PC-9 (cell line): ENCODE measurements around the gene COX18. TPM values are rescaled to one million over a fixed set of nuclear protein-coding genes. Genes with fewer than 3 reads are reported as not detected.

Experiments
- BruUV-seq: library from RNA; stranded (reverse); fragments of 400-500 nt; replicated peaks from 2 replicates; lab custom pipeline; 2021; lab: Mats Ljungman, UMichigan
- CTCF ChIA-PET: fragments of 300-600 bp; sonication (Branson Sonifier 250); formaldehyde crosslinking; loops from one replicate; lab custom pipeline; 2022; ENCODE audit warnings: antibody characterized with exemption; lab: Charles Lee
- POLR2A ChIA-PET: fragments of 300-600 bp; sonication (Branson Sonifier 250); formaldehyde crosslinking; loops from one replicate; lab custom pipeline; 2022; ENCODE audit warnings: antibody characterized with exemption; ENCODE audit not compliant: unreplicated experiment; lab: Charles Lee
- DNase-seq, 2 experiments: peaks; one replicate each; pipeline versions ENCODE4 v3.0.0 to v3.0.0-alpha.2; 2015 to 2022; ENCODE audit warnings: mixed read lengths in 1 of 2
- H2AFZ ChIP-seq: fragments of 200-600 bp; sonication (generic); 2 replicates; pipeline ENCODE4 v1.8.1; 2017; ENCODE audit warnings: antibody characterized with exemption
- H3F3A ChIP-seq: fragments of 200-600 bp; sonication (generic); 2 replicates; pipeline ENCODE4 v1.8.1; 2017; ENCODE audit warnings: antibody characterized with exemption, mild to moderate bottlenecking, low read depth; ENCODE audit not compliant: insufficient read depth
- H3K27ac ChIP-seq: fragments of 200-600 bp; sonication (generic); 2 replicates; pipeline ENCODE4 v1.6.1; 2016; ENCODE audit warnings: mixed run types
- H3K27me3 ChIP-seq: fragments of 200-600 bp; sonication (generic); 2 replicates; pipeline ENCODE4 v1.6.1; 2016; ENCODE audit warnings: low read depth, mixed run types; ENCODE audit not compliant: insufficient read depth
- H3K36me3 ChIP-seq: fragments of 200-600 bp; sonication (generic); 2 replicates; pipeline ENCODE4 v1.6.1; 2016; ENCODE audit warnings: low read depth, mixed run types
- H3K4me1 ChIP-seq: fragments of 200-600 bp; sonication (generic); replicated peaks from 2 replicates; pipeline ENCODE4 v1.6.1; 2016; ENCODE audit warnings: mixed run types; ENCODE audit not compliant: insufficient read depth
- H3K4me2 ChIP-seq: fragments of 200-600 bp; sonication (generic); 2 replicates; pipeline ENCODE4 v1.6.1; 2017; ENCODE audit warnings: mixed run types
- H3K4me3 ChIP-seq: fragments of 200-600 bp; sonication (generic); 2 replicates; pipeline ENCODE4 v1.6.1; 2016; ENCODE audit warnings: mixed run types
- H3K79me2 ChIP-seq: fragments of 200-600 bp; sonication (generic); 2 replicates; pipeline ENCODE4 v1.6.1; 2017; ENCODE audit warnings: low read depth, mixed run types
- H3K9me2 ChIP-seq: fragments of 200-600 bp; sonication (generic); 2 replicates; pipeline ENCODE4 v1.8.1; 2017; ENCODE audit warnings: mild to moderate bottlenecking; ENCODE audit not compliant: insufficient read depth
- H3K9me3 ChIP-seq: fragments of 200-600 bp; sonication (generic); 2 replicates; pipeline ENCODE4 v1.8.1; 2016; ENCODE audit warnings: low read depth; ENCODE audit not compliant: insufficient read depth
- H4K20me1 ChIP-seq: fragments of 200-600 bp; sonication (generic); 2 replicates; pipeline ENCODE4 v1.8.1; 2017; ENCODE audit not compliant: insufficient read depth
- CTCF ChIP-seq: fragments of 200-600 bp; sonication (generic); conservative IDR thresholded peaks from 2 replicates; pipeline ENCODE4 v1.6.1; 2017; ENCODE audit warnings: mixed run types, antibody characterized with exemption, mild to moderate bottlenecking, moderate library complexity
- EZH2 ChIP-seq: fragments of 200-600 bp; sonication (generic); IDR thresholded peaks from 2 replicates; pipeline ENCODE4 v1.8.0; 2017; ENCODE audit warnings: antibody characterized with exemption, low read depth
- intact Hi-C: fragments of 100-400 bp; cut with micrococcal nuclease; formaldehyde crosslinking; loops from one replicate; pipeline ENCODE4 v1.10.0; 2022; ENCODE audit not compliant: unreplicated experiment
- total RNA-seq: library from RNA; stranded (reverse); gene quantifications from 2 replicates; pipeline ENCODE4 v1.2.3, GENCODE V29; 2021

The COX18 gene
- total RNA-seq, 1 experiment from 2014 or later, result 8.0 TPM

- no peaks in the 10 kb centered on the region for H3K4me1 ChIP-seq
- BruUV-seq, result no TSS peak
- intact Hi-C loops, result loop anchor here (10.0 kb wide), 1 partner anchor 54 kb away; no protein-coding TSS in a partner anchor
- H3F3A ChIP-seq, result no peaks in the 10 kb centered on the region
- H2AFZ ChIP-seq, result no peak overlapping the region
- H3K9me2 ChIP-seq, result no peaks in the 10 kb centered on the region
- no peaks in the 10 kb centered on the region for H3K9me3 ChIP-seq
- 0 out of 2 replicates have a peak, but pooled peaks cover 5% of the 10 kb centered on the region for H4K20me1 ChIP-seq
- no peaks in the 10 kb centered on the region for H3K79me2 ChIP-seq
- H3K27ac ChIP-seq, result no peak overlapping the region
- no peaks in the 10 kb centered on the region for H3K36me3 ChIP-seq
- H3K4me2 ChIP-seq, result no peak overlapping the region
- no peak for DNase-seq
- TF ChIP-seq EZH2, result no peak
- no peak for TF ChIP-seq CTCF
- H3K4me3 ChIP-seq, result no peak overlapping the region
- H3K27me3 ChIP-seq, result no peaks in the 10 kb centered on the region
- CTCF ChIA-PET, result no interaction called here
- POLR2A ChIA-PET, result no interaction called here
Measured at GRCh38 chr4:73090738-73091137, 21.2 kb upstream of the COX18 start.

DNA sequence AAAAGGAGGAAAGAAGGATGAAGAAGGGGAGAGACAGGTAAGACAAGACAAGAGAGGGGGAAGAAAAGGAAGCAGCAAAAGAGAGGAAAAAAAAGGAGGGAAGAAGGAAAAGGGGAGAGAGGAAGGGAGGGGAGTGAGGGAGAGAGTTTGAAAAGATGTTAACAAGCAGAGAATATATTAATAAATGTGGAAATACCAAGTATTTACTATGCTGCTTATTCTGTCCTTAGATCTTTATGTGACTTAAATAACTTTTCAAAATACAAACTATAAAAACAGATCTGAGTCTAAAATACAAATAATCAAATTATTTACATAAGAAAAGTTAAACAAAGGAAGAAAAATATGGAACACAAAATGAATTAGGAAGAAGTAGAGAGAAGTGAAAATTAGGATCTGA, 18.4 kb upstream of the COX18 start:
- Histone ChIP-seq H3K79me2 (no peaks in the 10 kb centered on the region), H3K27me3 (no peaks in the 10 kb centered on the region), H3F3A (no peaks in the 10 kb centered on the region), H3K4me2 (no peak overlapping the region), H2AFZ (no peak overlapping the region), H3K36me3 (no peaks in the 10 kb centered on the region), H3K4me1 (no peaks in the 10 kb centered on the region), H3K27ac (no peak overlapping the region), H3K9me2 (no peaks in the 10 kb centered on the region), H3K9me3 (no peaks in the 10 kb centered on the region), H3K4me3 (no peak overlapping the region), H4K20me1 (0 out of 2 replicates have a peak, but pooled peaks cover 10% of the 10 kb centered on the region)
- DNase-seq, result no peak
- no TSS peak for BruUV-seq
- POLR2A ChIA-PET, result no interaction called here
- CTCF ChIA-PET, result no interaction called here
- TF ChIP-seq EZH2 (no peak), CTCF (no peak)
- intact Hi-C loops, result no loop called here

- CTCF ChIA-PET, result no interaction called here
Measured at GRCh38 chr4:73086095-73086868, 16.8 kb upstream of the COX18 start.

More at GRCh38 chr4:73086095-73086868, 16.8 kb upstream of the COX18 start:
- Histone ChIP-seq H3K4me2 (no peak overlapping the region), H3K36me3 (no peaks in the 10 kb centered on the region), H3K79me2 (no peaks in the 10 kb centered on the region), H3F3A (no peaks in the 10 kb centered on the region), H3K27me3 (no peaks in the 10 kb centered on the region), H3K4me3 (no peak overlapping the region), H4K20me1 (0 out of 2 replicates have a peak, but pooled peaks cover 10% of the 10 kb centered on the region), H3K9me2 (no peaks in the 10 kb centered on the region), H3K27ac (no peak overlapping the region), H3K9me3 (no peaks in the 10 kb centered on the region), H3K4me1 (no peaks in the 10 kb centered on the region), H2AFZ (no peak overlapping the region)
- no peak for DNase-seq
- intact Hi-C loops, result no loop called here
- POLR2A ChIA-PET, result no interaction called here
- no peak for TF ChIP-seq CTCF
- BruUV-seq, result no TSS peak
